Fibroblast of lung (primary cell): ENCODE results near the gene FBXW10B.
"Not testable (repeated sequence)": the region's sequence is repeated elsewhere in the genome, so short reads cannot be mapped to it uniquely, and the experiment has no call there.

ENCODE experiments used
- EZH2 ChIP-seq: IDR thresholded peaks from 2 replicates; pipeline ENCODE4 v1.5.1; 2012; ENCODE audit warnings: low read length, control low read depth, mild to moderate bottlenecking; ENCODE audit errors: missing control alignments
- TF ChIP-seq, protein P1 (sequence below), 2 donors: IDR thresholded peaks in 1 of 2; conservative IDR thresholded peaks in 1 of 2; 1 replicate in 1 of 2; 2 replicates in 1 of 2; pipeline ENCODE4 v1.5.1; 2011 to 2012; ENCODE audit warnings: low read length in 2 of 2, control low read depth in 1 of 2, inconsistent platforms in 1 of 2, low read depth in 1 of 2, mild to moderate bottlenecking in 1 of 2

DNA sequence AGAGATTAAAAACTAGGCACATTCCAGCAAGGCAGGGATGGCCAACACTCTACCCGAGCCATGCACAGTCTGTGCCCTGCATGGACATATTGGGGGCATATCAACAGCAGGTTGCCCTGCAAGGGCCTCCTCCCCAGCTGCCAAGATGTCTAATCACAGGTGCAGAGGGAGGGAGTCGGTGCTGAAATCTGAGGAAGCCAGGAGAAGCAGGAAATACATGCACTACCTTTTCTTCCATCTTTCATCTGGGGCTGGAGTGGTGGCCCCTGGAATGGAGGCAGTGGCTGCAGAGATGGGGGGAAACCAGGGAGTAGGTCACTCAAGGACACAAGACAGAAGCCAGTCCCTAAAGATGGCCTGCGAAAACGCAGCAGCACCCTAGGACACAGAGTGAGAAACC is 3.8 kb upstream of the FBXW10B start:
- TF ChIP-seq, protein P1, sequence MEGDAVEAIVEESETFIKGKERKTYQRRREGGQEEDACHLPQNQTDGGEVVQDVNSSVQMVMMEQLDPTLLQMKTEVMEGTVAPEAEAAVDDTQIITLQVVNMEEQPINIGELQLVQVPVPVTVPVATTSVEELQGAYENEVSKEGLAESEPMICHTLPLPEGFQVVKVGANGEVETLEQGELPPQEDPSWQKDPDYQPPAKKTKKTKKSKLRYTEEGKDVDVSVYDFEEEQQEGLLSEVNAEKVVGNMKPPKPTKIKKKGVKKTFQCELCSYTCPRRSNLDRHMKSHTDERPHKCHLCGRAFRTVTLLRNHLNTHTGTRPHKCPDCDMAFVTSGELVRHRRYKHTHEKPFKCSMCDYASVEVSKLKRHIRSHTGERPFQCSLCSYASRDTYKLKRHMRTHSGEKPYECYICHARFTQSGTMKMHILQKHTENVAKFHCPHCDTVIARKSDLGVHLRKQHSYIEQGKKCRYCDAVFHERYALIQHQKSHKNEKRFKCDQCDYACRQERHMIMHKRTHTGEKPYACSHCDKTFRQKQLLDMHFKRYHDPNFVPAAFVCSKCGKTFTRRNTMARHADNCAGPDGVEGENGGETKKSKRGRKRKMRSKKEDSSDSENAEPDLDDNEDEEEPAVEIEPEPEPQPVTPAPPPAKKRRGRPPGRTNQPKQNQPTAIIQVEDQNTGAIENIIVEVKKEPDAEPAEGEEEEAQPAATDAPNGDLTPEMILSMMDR (conservative IDR thresholded peaks at IDR 0.05 in 1 of 2, IDR thresholded peaks at IDR 0.05 in 1 of 2; ENCODE audit: low read depth in 1 of 2, low read length in 2 of 2) = not testable (repeated sequence)
- not testable (repeated sequence) for TF ChIP-seq EZH2
